HL-60/S4 treated with phorbol 12-myristate 13-acetate at 8.2 ng/mL for 4 days and 3 days (cell line): Measurements from ENCODE around the gene TMEM185A.
"Not testable (repeated sequence)": the region's sequence is repeated elsewhere in the genome, so short reads cannot be mapped to it uniquely, and the experiment has no call there.

Experiments
- in situ Hi-C: fragments of 300-500 bp; cut with MboI; formaldehyde crosslinking; loops from 2 replicates; pipeline ENCODE4 v1.15.0; 2022; ENCODE audit warnings: low sequenced_read_pairs

Gene TMEM185A

DNA sequence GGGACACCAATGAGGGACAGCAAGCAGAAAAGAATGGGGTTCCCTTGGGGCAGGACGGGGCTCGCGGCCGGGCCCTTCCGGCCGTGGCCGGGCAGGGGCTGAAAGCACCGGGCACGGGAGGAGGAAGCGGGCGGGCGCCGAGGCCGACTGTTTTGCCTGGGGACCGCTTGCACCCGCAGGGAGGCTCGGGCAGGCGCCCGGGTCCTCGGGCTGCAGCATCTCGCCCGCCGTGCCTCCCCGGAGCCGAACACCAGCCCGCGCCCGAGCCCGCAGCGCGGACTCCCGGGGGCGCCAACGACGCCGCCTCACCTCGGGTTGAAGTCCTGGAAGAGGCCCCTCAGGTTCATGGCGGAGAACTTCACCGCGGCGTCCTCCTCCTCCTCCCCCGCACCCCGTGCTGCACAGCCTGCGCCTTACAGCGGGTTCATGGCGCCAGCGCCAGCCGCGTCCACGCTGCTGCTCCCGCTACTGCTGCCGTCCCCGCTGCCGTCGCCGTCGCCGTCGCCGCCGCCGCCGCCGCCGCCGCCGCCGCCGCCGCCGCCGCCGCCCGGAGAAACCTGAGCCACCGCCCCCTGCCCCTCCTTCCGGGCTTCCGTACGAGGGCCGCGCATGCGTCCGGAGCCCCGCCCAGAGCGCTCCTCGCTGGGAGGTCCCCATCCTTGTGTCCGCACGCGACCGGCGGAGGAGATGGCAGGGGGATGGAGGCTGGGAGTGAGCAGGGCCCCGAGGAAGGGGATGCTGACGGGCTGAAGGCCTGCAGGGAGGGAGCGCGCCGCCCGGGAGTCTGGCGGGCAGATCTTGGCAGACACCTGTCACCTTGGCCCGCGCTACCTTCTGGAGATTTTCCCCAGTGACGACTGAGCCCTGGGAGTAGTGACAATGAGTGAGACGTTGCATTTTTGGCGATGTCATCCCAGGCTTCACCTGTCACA is at the start of gene TMEM185A:
Gene TMEM185A (minus strand): TSS at position 559 of the 932 bp plus-strand sequence. CDS start 212 bp downstream, at position 347.
- in situ Hi-C loops: no loop called here

DNA sequence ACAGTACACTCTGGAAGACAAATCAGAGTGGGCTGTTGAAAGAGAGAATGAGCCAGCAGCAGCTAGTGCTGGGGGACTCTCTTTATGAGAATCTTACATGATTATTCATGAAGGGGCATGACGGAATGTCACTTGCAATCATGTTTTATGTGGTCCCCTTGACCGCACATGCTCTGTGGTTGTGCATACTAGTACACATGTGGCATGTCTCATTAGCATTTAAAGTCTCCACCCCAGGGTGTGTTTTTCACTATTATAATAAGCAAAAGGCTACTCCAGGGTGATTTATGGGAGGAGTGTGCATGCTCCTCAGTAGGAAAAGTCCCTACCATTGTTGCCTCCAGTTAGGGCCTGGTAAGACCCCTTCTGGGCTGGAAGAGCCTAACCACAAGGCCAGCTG is 49.6 kb upstream of the TMEM185A start:
- in situ Hi-C loops: no loop called here

DNA sequence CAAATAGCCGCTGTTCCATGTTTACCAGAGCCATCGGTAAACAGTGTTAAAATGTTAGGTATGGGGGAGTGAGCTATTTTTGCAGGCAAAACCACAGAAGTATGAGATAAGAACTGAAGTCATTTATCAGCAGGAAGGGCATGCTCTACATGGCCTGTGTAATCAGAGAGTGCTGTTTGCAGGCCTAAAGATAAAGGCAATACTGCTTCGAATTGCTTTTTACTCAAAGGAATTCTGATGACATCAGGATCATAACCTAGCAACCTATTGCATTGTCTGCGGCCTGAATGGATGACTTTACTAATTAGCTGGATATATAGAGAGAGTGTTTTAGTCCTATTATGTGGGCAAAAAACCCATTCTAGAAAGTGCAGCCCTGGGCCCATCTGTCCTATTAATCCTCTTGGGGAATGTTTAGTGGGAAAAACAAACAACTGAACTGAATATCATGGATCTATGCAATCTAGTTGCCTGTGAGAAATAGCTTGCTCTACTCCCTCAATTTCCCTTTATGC is 47.6 kb upstream of the TMEM185A start:
- in situ Hi-C loops: not testable (repeated sequence)

DNA sequence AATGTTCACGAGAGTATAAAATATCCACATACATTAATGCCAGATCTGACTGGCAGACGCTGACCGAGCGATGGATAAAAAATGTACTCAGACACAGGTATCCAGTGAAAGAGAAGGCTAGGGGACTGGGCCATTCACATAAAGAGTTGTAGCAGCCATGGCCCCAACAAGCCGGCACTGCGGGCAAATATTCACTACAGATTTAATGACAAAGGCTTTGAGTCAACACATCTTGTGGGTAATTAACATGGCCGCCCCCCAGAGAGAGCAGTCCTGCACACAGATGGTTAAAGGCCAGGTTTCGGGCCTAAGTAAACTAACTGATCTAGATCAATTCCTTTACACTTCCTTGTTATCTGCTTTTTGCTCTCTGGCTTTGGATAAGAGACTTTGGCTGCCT is 44.0 kb upstream of the TMEM185A start:
- in situ Hi-C loops: not testable (repeated sequence)

DNA sequence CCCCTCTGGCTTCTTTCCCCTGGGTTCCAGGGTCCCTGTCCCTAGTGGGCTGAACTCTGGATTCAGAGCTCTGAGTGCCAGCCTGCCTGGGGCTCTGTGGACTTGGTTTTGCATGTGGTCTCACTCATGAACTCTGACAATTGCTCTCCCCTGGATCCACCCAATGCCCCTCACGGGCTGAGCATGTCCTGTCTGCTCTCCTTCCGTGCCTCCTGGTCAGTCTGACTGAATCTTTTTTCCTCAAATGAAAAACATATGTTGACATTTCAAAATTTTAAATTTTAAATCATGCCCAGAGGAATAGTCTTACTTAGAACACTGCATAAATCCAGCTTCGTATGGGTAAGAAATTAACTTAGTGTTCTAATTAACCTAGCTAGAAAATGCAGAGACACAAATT is 43.5 kb upstream of the TMEM185A start:
- in situ Hi-C loops: not testable (repeated sequence)

DNA sequence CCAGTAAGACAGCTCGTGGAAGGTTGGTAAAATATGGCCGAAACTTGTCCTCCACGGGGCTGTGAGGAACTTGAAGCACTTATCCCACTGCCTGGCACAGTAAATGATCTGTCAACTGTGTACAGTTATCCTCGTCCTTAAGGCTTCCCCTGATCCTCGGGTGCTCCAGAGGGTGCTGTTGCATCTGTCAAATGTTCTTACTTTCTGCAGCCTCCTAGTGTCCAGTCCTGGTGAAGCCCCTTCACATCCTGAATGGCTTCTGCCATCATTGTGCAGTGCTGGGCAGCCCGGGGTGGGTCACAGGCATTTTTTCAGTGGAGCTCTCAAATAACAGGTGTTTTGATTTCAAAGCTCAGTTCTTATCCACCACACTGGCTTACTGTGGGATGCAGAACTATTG is 29.0 kb upstream of the TMEM185A start:
- in situ Hi-C loops: not testable (repeated sequence)

DNA sequence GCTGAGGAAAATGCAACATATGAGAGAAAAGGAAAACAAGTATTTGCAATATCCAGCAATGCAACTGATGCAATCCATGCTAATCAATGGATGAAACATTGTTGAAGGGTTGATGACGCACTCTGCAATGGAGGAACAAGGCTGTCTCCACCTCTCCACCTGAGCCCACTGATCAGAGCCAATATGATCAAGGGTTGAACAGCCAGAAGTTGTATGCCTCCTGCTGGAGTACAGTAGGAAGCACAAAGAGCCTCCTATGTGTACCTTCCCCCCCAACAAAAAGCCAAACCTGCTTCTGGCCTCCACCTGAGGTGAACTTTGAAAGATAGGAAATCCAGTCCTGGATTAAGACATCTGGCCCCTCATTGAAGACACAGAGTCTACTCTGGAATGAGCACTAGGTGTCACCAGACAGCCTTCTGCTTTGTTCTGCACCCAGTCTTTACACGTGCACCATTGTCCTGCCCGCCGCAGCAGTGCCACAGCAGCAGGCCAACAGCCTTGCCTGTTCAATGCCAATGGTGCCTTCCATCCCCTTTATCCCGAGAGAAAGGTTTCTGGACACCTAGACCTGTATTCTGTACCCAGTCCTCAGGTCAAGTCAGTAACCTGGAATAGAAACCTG is 24.8 kb upstream of the TMEM185A start:
- in situ Hi-C loops: not testable (repeated sequence)

DNA sequence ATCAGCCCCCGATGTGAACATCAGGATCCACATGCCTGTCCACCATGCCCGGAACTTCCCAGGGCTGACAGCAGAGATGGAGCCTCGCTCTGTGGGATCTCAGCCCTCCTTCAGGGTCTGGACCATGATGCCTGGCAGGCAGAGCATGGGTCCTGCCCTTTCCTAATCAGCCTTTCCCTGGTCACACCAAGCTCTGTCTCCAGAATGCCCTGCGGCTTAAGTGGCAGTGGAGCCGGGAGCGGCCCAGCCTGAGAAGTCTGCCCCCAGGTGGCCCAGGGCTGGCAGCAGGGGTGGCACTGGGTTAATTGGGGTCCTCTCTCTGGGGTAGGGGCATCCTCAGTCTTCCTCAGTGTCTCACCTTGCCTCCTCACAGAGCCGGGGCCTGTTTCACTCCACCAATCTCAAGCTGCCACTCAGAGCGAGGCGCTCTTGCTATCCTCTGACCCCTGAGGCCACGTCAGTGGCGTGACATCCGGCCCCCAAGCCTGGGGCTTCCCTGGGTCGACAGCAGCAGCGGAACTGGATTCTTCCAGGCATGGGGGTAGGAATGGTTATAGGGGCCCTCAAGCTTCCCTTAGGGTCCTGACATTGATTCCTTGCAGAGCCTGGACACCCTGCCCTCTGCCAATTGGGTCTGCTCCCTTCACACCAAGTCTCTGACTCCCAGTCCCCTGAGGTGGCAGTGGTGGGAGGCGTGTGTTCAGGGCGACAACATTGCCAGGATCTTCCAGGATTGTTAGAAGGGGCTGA is 20.8 kb upstream of the TMEM185A start:
- in situ Hi-C loops: no loop called here

DNA sequence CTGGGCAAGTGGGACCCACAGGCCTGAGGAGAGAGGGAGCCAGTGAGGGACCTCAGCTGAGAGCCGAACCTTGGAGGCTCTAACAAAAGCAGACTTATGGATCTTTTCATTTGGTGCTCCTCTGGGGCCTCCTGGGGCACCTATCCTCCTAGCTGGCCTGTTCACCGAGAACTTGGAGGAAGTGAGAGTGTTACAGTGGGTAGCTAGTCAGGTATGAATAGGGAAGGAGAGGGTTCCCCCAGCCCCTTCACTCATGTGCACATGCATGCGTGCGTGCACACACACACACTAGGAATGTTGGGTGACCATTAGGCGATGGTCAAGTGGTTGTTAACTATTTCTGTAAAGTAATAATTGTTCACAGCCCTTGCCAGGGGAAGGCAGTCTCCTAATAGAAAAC is 18.6 kb upstream of the TMEM185A start:
- in situ Hi-C loops: no loop called here

DNA sequence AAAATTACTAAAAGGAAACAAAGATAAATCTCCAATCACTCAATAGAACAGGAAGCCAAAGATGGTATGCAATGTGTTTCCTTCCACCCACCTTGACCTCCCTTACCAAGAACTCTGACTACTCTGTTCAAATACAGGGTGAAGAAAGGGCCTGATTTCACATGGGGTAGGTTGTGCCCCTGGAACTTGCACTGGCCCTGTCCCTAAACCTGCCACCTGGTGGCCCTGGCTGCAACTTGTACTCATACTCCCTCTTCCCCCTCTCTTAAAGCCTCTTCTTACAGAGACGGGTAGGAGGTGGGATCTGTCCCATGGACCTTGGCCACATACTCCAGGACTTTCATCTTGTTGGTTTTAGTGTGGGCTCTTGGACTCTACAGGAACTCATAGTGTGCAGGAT is 17.3 kb upstream of the TMEM185A start:
- in situ Hi-C loops: no loop called here

DNA sequence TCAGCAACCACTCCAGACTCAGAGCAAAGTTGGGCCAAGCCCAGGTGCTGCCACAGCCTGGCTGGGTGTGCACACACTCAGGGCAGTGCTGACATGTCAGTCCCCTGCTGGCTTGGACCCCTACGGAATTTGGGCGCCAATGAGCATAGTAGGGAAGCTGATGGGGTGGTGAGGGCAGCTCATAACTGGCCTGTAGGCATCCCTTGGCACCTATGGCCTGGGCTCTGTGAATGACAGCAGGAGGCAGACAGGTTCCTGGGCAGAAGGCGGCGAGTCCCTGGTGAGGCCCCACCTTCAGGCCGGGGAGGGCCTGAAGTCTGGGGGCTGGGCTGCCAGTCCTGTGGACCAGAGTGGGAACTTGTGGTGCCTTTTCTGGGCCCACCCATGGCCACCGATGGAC is 15.9 kb upstream of the TMEM185A start:
- in situ Hi-C loops: no loop called here

DNA sequence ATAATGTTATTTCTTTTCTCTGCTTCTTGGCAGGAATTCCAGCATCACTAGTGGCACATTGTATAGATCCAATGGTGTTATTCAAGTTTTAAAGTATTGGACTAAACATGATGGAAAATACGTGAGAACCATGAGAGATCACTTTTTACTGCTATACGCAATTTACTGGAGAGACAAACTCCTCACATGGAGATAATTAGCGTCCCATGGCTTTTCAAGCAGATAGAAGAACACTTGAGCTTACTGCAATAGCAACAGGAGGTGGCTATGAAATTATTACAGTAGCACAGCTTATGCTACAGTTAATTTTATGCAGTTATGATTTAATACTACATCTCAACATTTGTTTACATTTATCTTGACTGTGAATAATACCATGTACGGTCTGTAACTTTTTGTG is 11.9 kb upstream of the TMEM185A start:
- in situ Hi-C loops: no loop called here

DNA sequence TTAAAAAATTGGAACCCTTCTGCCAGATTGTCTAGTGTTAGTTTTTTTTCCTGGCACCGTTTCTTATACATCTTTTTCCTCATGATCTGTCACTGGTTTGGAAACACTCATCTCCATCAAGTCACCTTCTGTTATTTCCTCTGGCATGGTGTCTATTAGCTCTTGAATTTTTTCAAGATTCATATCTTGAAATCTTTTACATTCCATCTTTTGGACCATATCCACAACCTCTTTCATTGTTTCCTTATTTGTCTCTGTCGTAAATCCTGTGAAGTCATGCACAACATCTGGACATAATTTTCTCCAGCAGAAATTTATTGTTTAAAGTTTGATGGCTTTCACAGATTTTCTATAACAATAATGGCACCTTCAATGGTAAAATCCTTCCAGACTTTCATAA is 10.2 kb upstream of the TMEM185A start:
- in situ Hi-C loops: no loop called here

DNA sequence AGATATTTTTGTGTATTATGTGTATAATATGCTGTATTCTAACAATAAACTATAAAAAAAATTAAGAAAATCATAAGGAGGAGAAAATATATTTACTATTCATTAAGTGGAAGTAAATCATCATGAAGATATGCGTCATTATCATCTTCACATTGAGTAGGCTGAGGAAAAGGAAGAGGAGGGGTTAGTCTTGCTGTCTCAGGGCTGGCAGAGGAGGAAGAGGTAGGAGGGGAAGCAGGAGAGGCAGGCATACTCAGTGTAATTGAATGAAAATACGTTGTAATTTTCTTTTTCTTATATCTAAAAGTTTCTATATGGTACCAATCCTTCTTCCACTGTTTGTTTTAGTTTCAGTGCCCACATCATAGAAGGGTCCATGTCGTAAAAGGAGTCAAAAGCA is 9.8 kb upstream of the TMEM185A start:
- in situ Hi-C loops: no loop called here

DNA sequence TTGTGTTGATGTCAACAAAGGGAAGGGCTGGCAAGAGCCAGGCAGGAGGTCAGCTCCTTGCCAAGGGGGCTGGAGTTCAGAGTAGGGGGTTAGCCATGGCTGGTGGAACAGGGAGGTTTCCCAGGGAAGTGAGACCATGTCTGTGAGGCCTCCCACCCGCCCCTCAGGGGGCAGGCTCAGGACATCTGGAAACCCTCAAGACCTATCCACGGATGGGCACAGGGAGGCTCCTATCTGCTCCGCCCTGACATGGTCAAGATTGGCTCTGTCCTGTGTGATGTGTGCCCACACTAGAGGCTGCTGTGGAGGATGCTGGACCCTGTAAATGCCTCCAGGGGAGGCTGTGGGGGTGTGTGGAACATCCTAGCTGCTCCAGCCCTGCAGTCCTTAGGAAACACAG is 8.0 kb upstream of the TMEM185A start:
- in situ Hi-C loops: no loop called here

DNA sequence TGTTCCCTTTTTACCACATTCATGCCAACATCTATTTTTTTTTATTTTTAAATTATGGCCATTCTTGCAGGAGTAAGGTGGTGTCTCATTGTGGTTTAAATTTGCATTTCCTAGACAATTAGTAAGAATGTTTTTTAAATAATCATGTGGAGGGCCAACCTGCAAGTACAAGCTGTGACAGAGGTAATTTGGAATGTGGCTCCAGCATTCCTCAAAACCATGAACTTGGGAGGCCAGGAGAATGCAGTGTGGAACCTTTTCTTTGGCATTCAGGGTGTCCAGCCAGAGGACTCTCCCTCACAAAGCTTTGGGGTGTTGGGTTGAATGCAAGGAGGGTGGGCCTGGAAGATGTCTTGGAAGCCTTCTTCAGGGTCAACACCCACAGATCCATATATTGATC is 7.3 kb upstream of the TMEM185A start:
- in situ Hi-C loops: no loop called here

DNA sequence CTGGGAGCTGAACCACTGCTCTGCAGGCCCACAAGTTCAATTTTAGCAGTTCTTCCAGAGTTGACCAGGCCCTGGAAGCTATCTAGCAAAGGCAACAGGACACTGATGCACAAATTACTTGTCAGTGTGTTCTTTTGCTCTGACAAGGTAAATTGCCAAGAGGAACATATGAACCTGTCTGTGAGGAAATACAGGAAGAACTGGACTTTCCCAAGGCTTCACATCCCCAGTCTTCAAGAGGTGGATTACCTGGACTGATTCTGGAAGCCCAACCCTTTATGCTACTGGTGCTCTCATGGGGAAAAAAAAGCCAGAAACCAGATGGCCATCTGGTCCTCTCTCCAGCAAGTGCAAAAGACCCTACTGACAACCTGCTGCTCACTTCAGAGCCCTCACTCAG is 1.9 kb upstream of the TMEM185A start:
- in situ Hi-C loops: no loop called here

DNA sequence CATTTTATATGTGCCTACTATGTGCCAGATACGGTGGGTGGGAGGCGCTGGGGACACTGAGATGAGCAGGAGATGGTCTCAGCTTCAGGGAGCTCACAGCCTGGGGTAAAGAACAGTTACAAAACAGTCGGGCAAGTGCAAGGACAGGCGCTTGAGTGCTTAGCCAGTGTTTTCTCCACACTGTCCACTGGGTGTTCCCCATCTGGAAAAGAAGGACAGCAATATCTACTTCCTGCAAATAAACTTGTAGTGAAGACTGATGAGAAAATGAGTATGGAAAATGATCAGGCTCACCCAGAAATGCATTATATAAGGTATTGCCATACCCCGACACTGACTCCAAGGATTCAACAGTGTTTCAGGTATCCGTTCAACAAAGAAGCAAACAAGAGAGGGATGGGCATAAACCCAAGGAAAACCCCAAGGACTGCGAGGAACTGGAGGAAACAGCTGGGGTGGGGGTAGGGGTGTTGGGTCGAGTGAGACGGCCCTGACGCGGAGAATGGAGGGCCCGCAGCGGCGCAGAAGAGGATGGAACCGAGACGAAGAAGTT is 835 bp downstream of the TMEM185A start:
- in situ Hi-C loops: no loop called here

DNA sequence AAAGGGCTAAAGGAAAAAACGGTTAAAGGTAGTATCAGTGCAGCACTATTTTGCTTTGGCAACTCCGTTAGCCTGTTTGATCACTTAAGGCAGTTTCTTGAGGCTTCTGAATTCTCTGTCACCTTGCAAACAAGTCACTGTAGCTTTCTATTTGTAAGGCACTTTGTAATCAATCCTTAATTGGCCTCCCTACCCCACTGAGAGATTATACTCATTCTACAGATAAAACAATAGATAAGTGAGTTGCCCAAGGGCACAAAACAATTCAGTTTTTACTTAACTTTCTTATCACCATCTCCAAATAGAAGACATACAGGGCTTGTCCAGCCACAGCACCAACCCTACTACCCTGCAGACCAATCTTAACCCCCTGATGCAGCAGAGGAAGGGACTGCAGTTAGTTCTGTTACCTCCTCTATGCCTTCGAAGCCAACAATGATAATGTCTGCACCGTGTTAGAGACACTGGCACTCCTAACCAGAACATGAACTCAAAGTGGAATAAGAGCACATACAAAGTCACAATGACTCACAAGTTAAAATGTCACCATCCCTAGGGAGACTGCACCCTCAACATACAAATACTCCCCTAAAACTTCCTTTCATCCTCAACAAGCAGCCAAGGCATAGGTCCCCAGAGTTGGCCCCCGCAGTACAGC is 1.7 kb downstream of the TMEM185A start:
- in situ Hi-C loops: no loop called here

DNA sequence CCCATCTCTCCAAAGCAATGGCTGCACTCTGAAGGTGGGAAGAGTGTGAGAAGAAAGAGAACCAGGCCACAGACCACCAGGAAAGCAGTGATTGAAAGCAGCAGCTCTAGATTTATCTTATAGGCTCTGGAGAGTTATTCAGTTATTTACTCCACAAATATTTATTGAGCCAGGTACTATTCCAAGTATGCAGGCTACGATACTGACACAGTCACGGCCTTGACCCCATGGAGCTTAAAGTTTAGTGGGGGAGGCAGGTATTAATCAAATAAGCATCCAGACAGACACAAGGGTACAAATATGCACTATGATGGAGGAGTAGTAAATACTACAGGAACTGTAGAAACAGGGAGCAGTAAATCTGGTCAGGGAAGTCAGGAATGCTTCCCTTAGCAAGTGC is 2.8 kb downstream of the TMEM185A start:
- in situ Hi-C loops: no loop called here

DNA sequence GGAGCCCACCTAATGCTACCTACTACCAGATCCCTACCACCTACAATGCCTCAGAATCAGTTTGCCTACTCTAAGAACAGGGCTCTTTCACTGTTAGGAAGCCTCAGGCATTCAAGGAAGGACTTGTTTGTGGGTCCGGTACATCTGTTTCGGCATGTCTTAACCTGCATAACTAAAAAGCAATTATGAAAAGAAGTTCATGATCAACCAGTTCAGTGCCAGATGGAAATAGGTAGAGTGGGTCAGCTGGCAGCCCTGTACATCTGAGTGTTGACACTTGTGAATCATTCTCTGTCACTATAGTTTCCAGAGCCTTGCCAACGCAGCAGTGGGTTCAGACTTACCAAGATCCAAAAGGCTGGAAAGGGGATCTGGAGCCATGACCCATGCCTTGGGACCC is 3.3 kb downstream of the TMEM185A start:
- in situ Hi-C loops: no loop called here
